Measurements from ENCODE around the gene HPCAL1. TPM values are rescaled to one million over a fixed set of nuclear protein-coding genes. Genes with fewer than 3 reads are reported as not detected.
"Not testable (repeated sequence)": the region's sequence is repeated elsewhere in the genome, so short reads cannot be mapped to it uniquely, and the experiment has no call there.

HPCAL1 gene
- total and polyA plus RNA-seq, 4 donors, result 122 to 147 (median 136) TPM

DNA sequence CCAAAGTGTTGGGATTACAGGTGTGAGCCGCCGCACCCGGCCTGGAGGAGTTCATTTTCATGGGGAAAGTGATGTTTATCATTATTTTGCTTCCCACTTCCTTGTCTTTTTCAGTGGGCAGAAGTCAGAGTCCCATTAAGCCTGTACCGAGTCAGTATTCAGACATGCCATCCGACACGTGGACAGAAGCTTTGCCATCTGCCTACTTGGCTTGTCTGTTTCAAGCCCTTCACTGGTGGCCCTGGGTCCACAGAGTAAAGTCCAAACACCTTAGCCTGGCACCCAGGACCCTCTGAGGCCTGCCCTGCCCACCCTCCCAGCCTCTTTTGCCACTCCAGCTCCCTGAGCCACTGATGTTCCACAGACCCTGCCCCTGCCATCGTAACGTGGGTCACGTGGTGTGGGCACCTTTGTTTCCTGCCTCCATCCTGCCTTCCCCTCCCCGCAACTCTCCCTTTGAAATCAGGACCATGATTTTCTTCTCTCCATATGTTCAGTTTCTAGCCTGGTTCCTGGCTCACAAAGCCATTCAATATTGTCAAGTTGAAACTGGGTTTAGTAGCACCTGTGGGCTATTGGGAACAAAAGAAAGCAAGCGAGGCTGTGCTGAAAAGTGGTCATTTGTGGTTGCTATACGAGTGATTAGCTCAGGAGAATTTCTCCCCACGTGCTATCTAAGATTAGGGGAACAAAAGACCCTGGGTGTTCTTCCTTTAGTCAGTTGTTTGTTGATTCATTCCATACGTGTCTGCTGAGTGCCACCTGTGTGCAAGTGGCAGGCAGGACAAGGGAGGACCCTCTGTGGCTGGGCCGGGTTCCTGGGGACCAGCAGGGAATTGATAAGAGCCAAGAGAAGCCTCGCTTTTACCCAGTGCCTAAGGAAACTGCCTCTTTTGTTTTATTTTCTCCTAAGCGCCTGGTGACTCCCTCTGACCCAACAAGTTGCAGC is 150.5 kb downstream of the HPCAL1 start:
- WGBS, 2 donors, result 84% methylated on average over 17 of the region's 17 CpGs
- DNase-seq (no peak), ATAC-seq (ENCODE audit: insufficient read depth, low FRiP score) (no peak)
- H3K9me3 ChIP-seq (ENCODE audit: control insufficient read depth in 4 of 4, insufficient read depth in 3 of 4, low read length in 3 of 4), result no peaks in the 10 kb centered on the region
- TF ChIP-seq, protein P1, sequence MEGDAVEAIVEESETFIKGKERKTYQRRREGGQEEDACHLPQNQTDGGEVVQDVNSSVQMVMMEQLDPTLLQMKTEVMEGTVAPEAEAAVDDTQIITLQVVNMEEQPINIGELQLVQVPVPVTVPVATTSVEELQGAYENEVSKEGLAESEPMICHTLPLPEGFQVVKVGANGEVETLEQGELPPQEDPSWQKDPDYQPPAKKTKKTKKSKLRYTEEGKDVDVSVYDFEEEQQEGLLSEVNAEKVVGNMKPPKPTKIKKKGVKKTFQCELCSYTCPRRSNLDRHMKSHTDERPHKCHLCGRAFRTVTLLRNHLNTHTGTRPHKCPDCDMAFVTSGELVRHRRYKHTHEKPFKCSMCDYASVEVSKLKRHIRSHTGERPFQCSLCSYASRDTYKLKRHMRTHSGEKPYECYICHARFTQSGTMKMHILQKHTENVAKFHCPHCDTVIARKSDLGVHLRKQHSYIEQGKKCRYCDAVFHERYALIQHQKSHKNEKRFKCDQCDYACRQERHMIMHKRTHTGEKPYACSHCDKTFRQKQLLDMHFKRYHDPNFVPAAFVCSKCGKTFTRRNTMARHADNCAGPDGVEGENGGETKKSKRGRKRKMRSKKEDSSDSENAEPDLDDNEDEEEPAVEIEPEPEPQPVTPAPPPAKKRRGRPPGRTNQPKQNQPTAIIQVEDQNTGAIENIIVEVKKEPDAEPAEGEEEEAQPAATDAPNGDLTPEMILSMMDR (IDR thresholded peaks at IDR 0.05; ENCODE audit: control extremely low read depth, extremely low read depth), result no peak
- peaks cover 0 to 12% (median 5%) of the 10 kb centered on the region in 5 donors for H3K4me1 ChIP-seq (ENCODE audit: control insufficient read depth in 5 of 5, insufficient read depth in 5 of 5, low read length in 5 of 5)
- H3K27me3 ChIP-seq (ENCODE audit: control insufficient read depth in 3 of 3, insufficient read depth in 3 of 3, low read length in 2 of 3), result no peaks in the 10 kb centered on the region
- H3K9ac ChIP-seq (ENCODE audit: insufficient read depth in 1 of 2, low read length in 2 of 2), result no peak overlapping the region
- H3K4me3 ChIP-seq, result no peak overlapping the region
- H3K27ac ChIP-seq (ENCODE audit: low read depth in 1 of 2, low read length in 1 of 2), result no peak overlapping the region
- H3K36me3 ChIP-seq (ENCODE audit: control insufficient read depth in 4 of 4, insufficient read depth in 4 of 4, low read length in 4 of 4), result no peaks in the 10 kb centered on the region

DNA sequence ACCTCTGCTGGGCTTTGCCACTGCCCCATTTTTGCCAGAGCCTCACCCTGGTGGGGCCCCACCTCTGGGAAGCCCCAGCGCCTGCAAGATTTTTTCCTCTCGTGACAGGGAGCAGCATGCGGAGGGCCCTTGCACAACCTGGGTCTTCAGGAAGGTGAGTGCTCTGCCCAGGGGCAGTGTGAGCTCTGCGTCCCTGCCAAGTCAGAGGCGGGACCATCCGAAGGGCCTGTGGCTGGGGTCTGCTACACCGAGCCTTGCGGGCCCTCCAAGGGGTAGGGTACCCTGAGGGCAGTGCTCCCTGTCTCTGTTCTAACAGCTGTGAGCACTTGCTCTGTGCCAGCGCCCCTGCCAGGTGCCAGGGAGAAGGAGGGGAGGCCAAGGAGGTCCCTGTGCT is 151.2 kb downstream of the HPCAL1 start:
- Histone ChIP-seq H3K9ac (ENCODE audit: insufficient read depth in 1 of 2, low read length in 2 of 2) (no peak overlapping the region), H3K9me3 (ENCODE audit: control insufficient read depth in 4 of 4, insufficient read depth in 3 of 4, low read length in 3 of 4) (no peaks in the 10 kb centered on the region), H3K27me3 (ENCODE audit: control insufficient read depth in 3 of 3, insufficient read depth in 3 of 3, low read length in 2 of 3) (no peaks in the 10 kb centered on the region), H3K36me3 (ENCODE audit: control insufficient read depth in 4 of 4, insufficient read depth in 4 of 4, low read length in 4 of 4) (no peaks in the 10 kb centered on the region), H3K4me1 (ENCODE audit: control insufficient read depth in 5 of 5, insufficient read depth in 5 of 5, low read length in 5 of 5) (peaks cover 0 to 12% (median 5%) of the 10 kb centered on the region in 5 donors), H3K27ac (ENCODE audit: low read depth in 1 of 2, low read length in 1 of 2) (no peak overlapping the region), H3K4me3 (no peak overlapping the region)
- 73 to 82% methylated on average over 9 of the region's 9 CpGs for WGBS, 2 donors
- TF ChIP-seq, protein P1 (IDR thresholded peaks at IDR 0.05; ENCODE audit: control extremely low read depth, extremely low read depth), result no peak
- no peak for DNase-seq
- no peak for ATAC-seq (ENCODE audit: insufficient read depth, low FRiP score)

DNA sequence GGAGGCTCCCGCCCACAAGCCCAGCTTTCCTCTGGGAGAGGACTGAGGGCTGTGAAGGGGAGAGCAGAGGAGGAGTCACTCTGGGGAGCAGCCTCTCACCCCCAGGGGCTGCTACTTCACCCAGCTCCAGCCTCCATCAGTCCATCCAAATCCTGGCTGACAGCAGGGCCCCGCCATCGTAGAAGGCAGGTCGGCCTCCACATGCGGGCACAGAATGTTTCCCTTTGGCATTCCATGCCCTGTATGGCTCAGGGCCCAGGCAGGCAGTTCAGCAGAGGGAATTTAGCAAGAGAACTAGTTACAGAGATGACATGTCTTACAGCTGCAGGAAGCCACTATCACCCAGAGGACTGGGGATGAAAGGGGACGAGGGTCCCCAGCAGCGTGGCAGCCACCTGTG is 151.8 kb downstream of the HPCAL1 start:
- no peak overlapping the region for H3K9ac ChIP-seq (ENCODE audit: insufficient read depth in 1 of 2, low read length in 2 of 2)
- ATAC-seq (ENCODE audit: insufficient read depth, low FRiP score) (no peak), DNase-seq (no peak)
- no peak overlapping the region for H3K4me3 ChIP-seq
- H3K36me3 ChIP-seq (ENCODE audit: control insufficient read depth in 4 of 4, insufficient read depth in 4 of 4, low read length in 4 of 4), result no peaks in the 10 kb centered on the region
- 86 to 89% methylated on average over 7 of the region's 7 CpGs for WGBS, 2 donors
- TF ChIP-seq, protein P1 (IDR thresholded peaks at IDR 0.05; ENCODE audit: control extremely low read depth, extremely low read depth), result no peak
- no peak overlapping the region for H3K27ac ChIP-seq (ENCODE audit: low read depth in 1 of 2, low read length in 1 of 2)
- H3K9me3 ChIP-seq (ENCODE audit: control insufficient read depth in 4 of 4, insufficient read depth in 3 of 4, low read length in 3 of 4), result no peaks in the 10 kb centered on the region
- no peaks in the 10 kb centered on the region for H3K27me3 ChIP-seq (ENCODE audit: control insufficient read depth in 3 of 3, insufficient read depth in 3 of 3, low read length in 2 of 3)
- peaks cover 0 to 6% (median 5%) of the 10 kb centered on the region in 5 donors for H3K4me1 ChIP-seq (ENCODE audit: control insufficient read depth in 5 of 5, insufficient read depth in 5 of 5, low read length in 5 of 5)

DNA sequence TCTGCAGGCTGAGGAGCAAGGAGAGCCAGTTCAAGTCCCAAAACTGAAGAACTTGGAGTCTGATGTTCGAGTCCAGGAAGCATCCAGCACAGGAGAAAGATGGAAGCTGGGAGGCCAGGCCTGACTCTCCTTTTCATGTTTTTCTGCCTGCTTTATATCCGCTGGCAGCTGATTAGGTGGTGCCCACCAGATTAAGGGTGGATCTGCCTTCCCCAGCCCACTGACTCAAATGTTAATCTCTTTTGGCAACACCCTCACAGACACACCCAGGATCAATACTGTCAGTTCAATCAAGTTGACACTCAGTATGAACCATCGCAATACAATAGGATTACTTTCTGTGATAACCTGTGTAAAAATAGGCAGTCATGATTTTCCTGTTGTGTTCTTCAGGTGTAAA is 154.5 kb downstream of the HPCAL1 start:
- not testable (repeated sequence) for H3K36me3 ChIP-seq (ENCODE audit: control insufficient read depth in 4 of 4, insufficient read depth in 4 of 4, low read length in 4 of 4); H3K4me1 ChIP-seq (ENCODE audit: control insufficient read depth in 5 of 5, insufficient read depth in 5 of 5, low read length in 5 of 5); ATAC-seq (ENCODE audit: insufficient read depth, low FRiP score); H3K9ac ChIP-seq (ENCODE audit: insufficient read depth in 1 of 2, low read length in 2 of 2); H3K27ac ChIP-seq (ENCODE audit: low read depth in 1 of 2, low read length in 1 of 2); DNase-seq; H3K9me3 ChIP-seq (ENCODE audit: control insufficient read depth in 4 of 4, insufficient read depth in 3 of 4, low read length in 3 of 4); H3K27me3 ChIP-seq (ENCODE audit: control insufficient read depth in 3 of 3, insufficient read depth in 3 of 3, low read length in 2 of 3); H3K4me3 ChIP-seq
- 91 to 94% methylated on average over 3 of the region's 3 CpGs for WGBS, 2 donors
